ENCODE data around the gene SFSWAP.

SFSWAP gene

GRCh38 chr12:131749618-131750315 lies 38.9 kb downstream of the SFSWAP start:
- TF ChIP-seq, protein P1, sequence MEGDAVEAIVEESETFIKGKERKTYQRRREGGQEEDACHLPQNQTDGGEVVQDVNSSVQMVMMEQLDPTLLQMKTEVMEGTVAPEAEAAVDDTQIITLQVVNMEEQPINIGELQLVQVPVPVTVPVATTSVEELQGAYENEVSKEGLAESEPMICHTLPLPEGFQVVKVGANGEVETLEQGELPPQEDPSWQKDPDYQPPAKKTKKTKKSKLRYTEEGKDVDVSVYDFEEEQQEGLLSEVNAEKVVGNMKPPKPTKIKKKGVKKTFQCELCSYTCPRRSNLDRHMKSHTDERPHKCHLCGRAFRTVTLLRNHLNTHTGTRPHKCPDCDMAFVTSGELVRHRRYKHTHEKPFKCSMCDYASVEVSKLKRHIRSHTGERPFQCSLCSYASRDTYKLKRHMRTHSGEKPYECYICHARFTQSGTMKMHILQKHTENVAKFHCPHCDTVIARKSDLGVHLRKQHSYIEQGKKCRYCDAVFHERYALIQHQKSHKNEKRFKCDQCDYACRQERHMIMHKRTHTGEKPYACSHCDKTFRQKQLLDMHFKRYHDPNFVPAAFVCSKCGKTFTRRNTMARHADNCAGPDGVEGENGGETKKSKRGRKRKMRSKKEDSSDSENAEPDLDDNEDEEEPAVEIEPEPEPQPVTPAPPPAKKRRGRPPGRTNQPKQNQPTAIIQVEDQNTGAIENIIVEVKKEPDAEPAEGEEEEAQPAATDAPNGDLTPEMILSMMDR (IDR thresholded peaks at IDR 0.05; ENCODE audit: unreplicated experiment in 3 of 3), result no peak
- Mint-ChIP-seq H3K27ac (no peak overlapping the region), H3K9me3 (peaks cover 7% of the 10 kb centered on the region), H3K27me3 (ENCODE audit: low read depth) (no peaks in the 10 kb centered on the region), H3K4me3 (no peak overlapping the region), H3K36me3 (ENCODE audit: low read depth) (peaks cover 74% of the 10 kb centered on the region), H3K4me1 (no peaks in the 10 kb centered on the region)

DNA sequence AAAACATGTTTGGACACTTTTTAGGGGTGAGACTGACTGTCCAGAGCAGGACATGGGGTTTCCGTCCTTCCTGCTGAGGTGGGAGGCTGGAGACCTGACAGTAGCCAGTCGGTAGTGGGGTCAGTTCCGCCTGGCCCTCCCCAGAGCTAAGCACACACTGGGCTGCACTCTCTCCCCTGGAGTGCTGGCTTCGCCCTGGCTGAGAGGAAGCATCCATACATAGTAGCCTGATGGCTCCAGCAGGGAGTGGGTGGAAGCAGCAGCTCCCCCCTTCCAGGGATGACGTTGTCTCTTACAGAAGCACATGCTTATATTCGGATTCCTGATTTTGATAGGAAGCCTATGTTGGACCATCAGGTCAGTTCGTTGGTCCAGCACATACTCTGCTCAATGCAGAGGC lies 40.4 kb downstream of the SFSWAP start:
- Mint-ChIP-seq H3K27me3 (ENCODE audit: low read depth) (no peaks in the 10 kb centered on the region), H3K4me1 (no peaks in the 10 kb centered on the region), H3K36me3 (ENCODE audit: low read depth) (peaks cover 74% of the 10 kb centered on the region), H3K9me3 (peaks cover 2% of the 10 kb centered on the region), H3K27ac (no peak overlapping the region), H3K4me3 (no peak overlapping the region)
- TF ChIP-seq, protein P1 (IDR thresholded peaks at IDR 0.05; ENCODE audit: unreplicated experiment in 3 of 3), result no peak

GRCh38 chr12:131752451-131752850 lies 41.6 kb downstream of the SFSWAP start:
- Mint-ChIP-seq H3K9me3 (no peaks in the 10 kb centered on the region), H3K4me3 (no peak overlapping the region), H3K27me3 (ENCODE audit: low read depth) (no peaks in the 10 kb centered on the region), H3K27ac (no peak overlapping the region), H3K4me1 (no peaks in the 10 kb centered on the region), H3K36me3 (ENCODE audit: low read depth) (peaks cover 75% of the 10 kb centered on the region)
- TF ChIP-seq, protein P1 (IDR thresholded peaks at IDR 0.05; ENCODE audit: unreplicated experiment in 3 of 3), result no peak

DNA sequence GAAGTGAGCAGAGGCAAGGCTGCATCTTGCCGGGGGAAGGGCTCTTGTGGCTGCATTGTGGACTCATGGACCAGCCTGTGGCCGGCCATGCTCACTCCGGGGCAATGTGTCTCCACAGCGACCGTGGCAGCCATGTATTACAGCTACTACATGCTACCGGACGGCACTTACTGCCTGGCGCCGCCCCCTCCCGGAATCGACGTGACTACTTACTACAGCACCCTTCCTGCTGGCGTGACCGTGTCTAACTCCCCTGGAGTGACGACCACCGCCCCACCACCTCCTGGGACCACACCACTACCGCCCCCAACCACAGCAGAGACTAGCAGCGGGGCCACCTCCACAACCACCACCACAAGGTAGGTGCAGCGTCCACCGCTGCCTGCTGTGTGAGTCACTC lies 42.1 kb downstream of the SFSWAP start:
- Mint-ChIP-seq H3K4me1 (no peaks in the 10 kb centered on the region), H3K27me3 (ENCODE audit: low read depth) (no peaks in the 10 kb centered on the region), H3K27ac (no peak overlapping the region), H3K9me3 (no peaks in the 10 kb centered on the region), H3K36me3 (ENCODE audit: low read depth) (peaks cover 76% of the 10 kb centered on the region), H3K4me3 (no peak overlapping the region)
- TF ChIP-seq, protein P1 (IDR thresholded peaks at IDR 0.05; ENCODE audit: unreplicated experiment in 3 of 3), result no peak

GRCh38 chr12:131753757-131754156 lies 42.9 kb downstream of the SFSWAP start:
- Mint-ChIP-seq H3K36me3 (ENCODE audit: low read depth) (peaks cover 77% of the 10 kb centered on the region), H3K4me3 (no peak overlapping the region), H3K9me3 (no peaks in the 10 kb centered on the region), H3K4me1 (no peaks in the 10 kb centered on the region), H3K27me3 (ENCODE audit: low read depth) (no peaks in the 10 kb centered on the region), H3K27ac (no peak overlapping the region)
- TF ChIP-seq, protein P1 (IDR thresholded peaks at IDR 0.05; ENCODE audit: unreplicated experiment in 3 of 3), result no peak

DNA sequence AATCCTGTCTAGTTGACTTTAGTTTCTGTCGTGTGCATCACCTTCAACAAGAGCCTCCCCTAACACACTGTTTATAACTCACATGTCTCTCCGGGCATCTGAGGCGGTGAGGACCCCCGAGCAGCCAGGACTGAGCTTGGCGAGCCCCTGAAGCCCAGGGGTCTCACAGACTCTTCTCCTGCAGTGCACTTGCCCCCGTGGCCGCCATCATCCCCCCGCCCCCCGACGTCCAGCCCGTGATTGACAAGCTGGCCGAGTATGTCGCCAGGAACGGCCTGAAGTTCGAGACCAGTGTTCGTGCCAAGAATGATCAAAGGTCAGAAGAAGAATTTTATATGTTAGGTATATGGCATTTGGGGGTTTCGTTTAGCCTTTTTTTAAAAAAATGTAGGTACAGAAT lies 43.3 kb downstream of the SFSWAP start:
- Mint-ChIP-seq H3K9me3 (no peaks in the 10 kb centered on the region), H3K27ac (no peak overlapping the region), H3K4me1 (no peaks in the 10 kb centered on the region), H3K27me3 (ENCODE audit: low read depth) (no peaks in the 10 kb centered on the region), H3K4me3 (no peak overlapping the region), H3K36me3 (ENCODE audit: low read depth) (peaks cover 81% of the 10 kb centered on the region)
- TF ChIP-seq, protein P1 (IDR thresholded peaks at IDR 0.05; ENCODE audit: unreplicated experiment in 3 of 3), result no peak
